ENCODE measurements around the gene LMNB1. TPM values are rescaled to one million over a fixed set of nuclear protein-coding genes. Genes with fewer than 3 reads are reported as not detected.

The LMNB1 gene
- polyA plus RNA-seq, 5 donors, result 78.4 to 145 (median 93.5) TPM

- DNase-seq, result no peak
These were observed 106.8 kb downstream of the LMNB1 start for GRCh38 chr5:126883564-126884245.

- DNase-seq, result no peak
These were observed 107.4 kb downstream of the LMNB1 start for GRCh38 chr5:126884269-126884819.

Other genes starting within 250 kb of the LMNB1 start
- 100 to 1,000 TPM in 4 of 5 donors, 10 to 100 TPM in 1; 91.7 to 142 (median 124) TPM for gene ALDH7A1, start 181.9 kb upstream of the LMNB1 start, polyA plus RNA-seq (ENCODE audit: insufficient read depth in 1 of 5, insufficient read length in 5 of 5, low replicate concordance in 1 of 5)
- gene PHAX, start 176.2 kb upstream of the LMNB1 start, polyA plus RNA-seq (ENCODE audit: insufficient read depth in 1 of 5, insufficient read length in 5 of 5, low replicate concordance in 1 of 5), result 10 to 100 TPM; 48.4 to 73.5 (median 67.1) TPM

All from right lung (tissue), 5 donors.